MM.1S (cell line): ENCODE results near the gene KBTBD6.

Experiments used
- DNase-seq: peaks from one replicate; pipeline ENCODE4 v3.0.0-alpha.2; 2015
- H2AFZ ChIP-seq: fragments of 300-600 bp; sonication (generic); 2 replicates; pipeline ENCODE4 v1.6.0; 2016; ENCODE audit warnings: antibody characterized with exemption, low read length
- H3F3A ChIP-seq: fragments of 300-600 bp; sonication (generic); 2 replicates; pipeline ENCODE4 v1.6.1; 2016; ENCODE audit warnings: mild to moderate bottlenecking, antibody characterized with exemption, low read length, moderate library complexity, mixed read lengths; ENCODE audit not compliant: insufficient read depth
- H3K27ac ChIP-seq: fragments of 300-600 bp; sonication (generic); 2 replicates; pipeline ENCODE4 v1.5.1; 2016; ENCODE audit warnings: mild to moderate bottlenecking, low read length
- H3K27me3 ChIP-seq: fragments of 300-600 bp; sonication (generic); replicated peaks from 2 replicates; pipeline ENCODE4 v1.6.0; 2016; ENCODE audit warnings: low read length; ENCODE audit not compliant: insufficient read depth
- H3K36me3 ChIP-seq: fragments of 300-600 bp; sonication (generic); replicated peaks from 2 replicates; pipeline ENCODE4 v1.6.1; 2016; ENCODE audit warnings: mild to moderate bottlenecking, low read length, mixed read lengths; ENCODE audit not compliant: insufficient read depth
- H3K4me1 ChIP-seq: fragments of 300-600 bp; sonication (generic); 2 replicates; pipeline ENCODE4 v1.6.1; 2016; ENCODE audit warnings: low read length, mixed read lengths
- H3K4me2 ChIP-seq: fragments of 300-600 bp; sonication (generic); 2 replicates; pipeline ENCODE4 v1.6.0; 2016; ENCODE audit warnings: low read depth, low read length
- H3K4me3 ChIP-seq: fragments of 300-600 bp; sonication (generic); 2 replicates; pipeline ENCODE4 v1.5.1; 2016; ENCODE audit warnings: low read length, mixed read lengths
- H3K79me2 ChIP-seq: fragments of 300-600 bp; sonication (generic); 2 replicates; pipeline ENCODE4 v1.6.1; 2016; ENCODE audit warnings: mixed run types, low read length, mixed read lengths
- H3K9ac ChIP-seq: fragments of 300-600 bp; sonication (generic); 2 replicates; pipeline ENCODE4 v1.6.1; 2016; ENCODE audit warnings: low read length, mixed read lengths
- H3K9me2 ChIP-seq: fragments of 300-600 bp; sonication (generic); replicated peaks from 2 replicates; pipeline ENCODE4 v1.6.1; 2016; ENCODE audit warnings: mild to moderate bottlenecking, low read length, mixed read lengths; ENCODE audit not compliant: insufficient read depth
- H3K9me3 ChIP-seq: fragments of 300-600 bp; sonication (generic); replicated peaks from 2 replicates; pipeline ENCODE4 v1.6.1; 2016; ENCODE audit warnings: mild to moderate bottlenecking, low read length, mixed read lengths; ENCODE audit not compliant: insufficient read depth
- H4K20me1 ChIP-seq: fragments of 300-600 bp; sonication (generic); 2 replicates; pipeline ENCODE4 v1.6.1; 2016; ENCODE audit warnings: mild to moderate bottlenecking, low read length, moderate library complexity, mixed read lengths; ENCODE audit not compliant: insufficient read depth
- EZH2 ChIP-seq: fragments of 300-600 bp; sonication (generic); optimal IDR thresholded peaks from 2 replicates; pipeline ENCODE3; 2017; ENCODE audit warnings: low read depth, mild to moderate bottlenecking, antibody characterized with exemption, low read length, mixed read lengths
- EZH2phosphoT487 ChIP-seq: fragments of 300-600 bp; sonication (generic); IDR thresholded peaks from 2 replicates; pipeline ENCODE4 v1.6.1; 2018; ENCODE audit warnings: antibody characterized with exemption, low read length
- TF ChIP-seq, protein P1 (sequence below): fragments of 300-600 bp; sonication (generic); IDR thresholded peaks from 2 replicates; pipeline ENCODE4 v1.5.1; 2016; ENCODE audit warnings: antibody characterized with exemption, low read length, mixed read lengths

KBTBD6 gene, protein sequence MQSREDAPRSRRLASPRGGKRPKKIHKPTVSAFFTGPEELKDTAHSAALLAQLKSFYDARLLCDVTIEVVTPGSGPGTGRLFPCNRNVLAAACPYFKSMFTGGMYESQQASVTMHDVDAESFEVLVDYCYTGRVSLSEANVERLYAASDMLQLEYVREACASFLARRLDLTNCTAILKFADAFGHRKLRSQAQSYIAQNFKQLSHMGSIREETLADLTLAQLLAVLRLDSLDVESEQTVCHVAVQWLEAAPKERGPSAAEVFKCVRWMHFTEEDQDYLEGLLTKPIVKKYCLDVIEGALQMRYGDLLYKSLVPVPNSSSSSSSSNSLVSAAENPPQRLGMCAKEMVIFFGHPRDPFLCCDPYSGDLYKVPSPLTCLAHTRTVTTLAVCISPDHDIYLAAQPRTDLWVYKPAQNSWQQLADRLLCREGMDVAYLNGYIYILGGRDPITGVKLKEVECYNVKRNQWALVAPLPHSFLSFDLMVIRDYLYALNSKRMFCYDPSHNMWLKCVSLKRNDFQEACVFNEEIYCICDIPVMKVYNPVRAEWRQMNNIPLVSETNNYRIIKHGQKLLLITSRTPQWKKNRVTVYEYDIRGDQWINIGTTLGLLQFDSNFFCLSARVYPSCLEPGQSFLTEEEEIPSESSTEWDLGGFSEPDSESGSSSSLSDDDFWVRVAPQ

DNA sequence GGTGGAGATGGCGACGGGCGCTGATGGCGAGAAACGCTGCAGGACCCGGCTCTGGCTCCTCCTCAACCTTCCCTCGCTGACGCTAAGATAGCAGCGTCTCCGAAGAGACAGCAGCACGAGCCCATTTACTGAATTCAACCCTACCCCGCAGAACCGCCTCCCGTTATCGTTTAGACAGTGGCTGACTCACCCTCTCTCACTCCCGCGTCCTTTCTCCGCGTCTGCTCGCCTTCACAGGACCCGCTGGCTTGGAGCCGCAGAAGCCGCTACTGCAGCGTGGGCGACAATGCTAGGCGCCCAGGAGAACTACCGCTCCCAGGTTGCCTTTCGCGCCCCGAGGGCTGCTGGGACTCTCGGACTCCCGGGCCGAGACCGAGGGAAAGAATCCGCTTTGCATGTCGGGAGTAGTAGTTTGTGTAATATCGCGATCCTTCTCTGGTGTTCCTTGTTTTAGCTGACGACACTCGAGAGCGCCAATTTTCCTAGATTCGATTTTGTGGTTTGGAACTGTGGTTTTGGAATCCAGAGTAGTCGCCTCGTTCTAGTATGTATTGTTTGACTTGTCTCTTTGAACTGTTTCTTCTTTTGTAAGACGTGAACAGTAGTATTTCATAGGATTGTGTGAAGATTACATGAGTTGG, at the start of gene KBTBD6:
TSS of gene KBTBD6 (minus strand) at position 291 of the 641 bp plus-strand sequence. CDS start 291 bp downstream, outside the sequence.
- no peaks in the 10 kb centered on the region for H3K9me2 ChIP-seq
- H3K9ac ChIP-seq, result peak within 1 kb of the TSS; percentile 62; the same call in 1 of the 2 replicates
- H3K9me3 ChIP-seq, result no peaks in the 10 kb centered on the region
- H3K79me2 ChIP-seq, result no peaks in the 10 kb centered on the region
- peak within 1 kb of the TSS; percentile 78 for H3K4me3 ChIP-seq
- TF ChIP-seq EZH2phosphoT487 (no peak), EZH2 (no peak)
- TF ChIP-seq, protein P1, sequence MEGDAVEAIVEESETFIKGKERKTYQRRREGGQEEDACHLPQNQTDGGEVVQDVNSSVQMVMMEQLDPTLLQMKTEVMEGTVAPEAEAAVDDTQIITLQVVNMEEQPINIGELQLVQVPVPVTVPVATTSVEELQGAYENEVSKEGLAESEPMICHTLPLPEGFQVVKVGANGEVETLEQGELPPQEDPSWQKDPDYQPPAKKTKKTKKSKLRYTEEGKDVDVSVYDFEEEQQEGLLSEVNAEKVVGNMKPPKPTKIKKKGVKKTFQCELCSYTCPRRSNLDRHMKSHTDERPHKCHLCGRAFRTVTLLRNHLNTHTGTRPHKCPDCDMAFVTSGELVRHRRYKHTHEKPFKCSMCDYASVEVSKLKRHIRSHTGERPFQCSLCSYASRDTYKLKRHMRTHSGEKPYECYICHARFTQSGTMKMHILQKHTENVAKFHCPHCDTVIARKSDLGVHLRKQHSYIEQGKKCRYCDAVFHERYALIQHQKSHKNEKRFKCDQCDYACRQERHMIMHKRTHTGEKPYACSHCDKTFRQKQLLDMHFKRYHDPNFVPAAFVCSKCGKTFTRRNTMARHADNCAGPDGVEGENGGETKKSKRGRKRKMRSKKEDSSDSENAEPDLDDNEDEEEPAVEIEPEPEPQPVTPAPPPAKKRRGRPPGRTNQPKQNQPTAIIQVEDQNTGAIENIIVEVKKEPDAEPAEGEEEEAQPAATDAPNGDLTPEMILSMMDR, result no peak
- peak; percentile 90 for DNase-seq
- no peaks in the 10 kb centered on the region for H4K20me1 ChIP-seq
- no peaks in the 10 kb centered on the region for H3K4me1 ChIP-seq
- H3K36me3 ChIP-seq, result no peaks in the 10 kb centered on the region
- H3K27me3 ChIP-seq, result no peaks in the 10 kb centered on the region
- H3K27ac ChIP-seq, result no peak within 1 kb of the TSS
- H3K4me2 ChIP-seq, result peak within 1 kb of the TSS; percentile 47
- H2AFZ ChIP-seq, result peak within 1 kb of the TSS; percentile 86
- no peaks in the 10 kb centered on the region for H3F3A ChIP-seq

DNA sequence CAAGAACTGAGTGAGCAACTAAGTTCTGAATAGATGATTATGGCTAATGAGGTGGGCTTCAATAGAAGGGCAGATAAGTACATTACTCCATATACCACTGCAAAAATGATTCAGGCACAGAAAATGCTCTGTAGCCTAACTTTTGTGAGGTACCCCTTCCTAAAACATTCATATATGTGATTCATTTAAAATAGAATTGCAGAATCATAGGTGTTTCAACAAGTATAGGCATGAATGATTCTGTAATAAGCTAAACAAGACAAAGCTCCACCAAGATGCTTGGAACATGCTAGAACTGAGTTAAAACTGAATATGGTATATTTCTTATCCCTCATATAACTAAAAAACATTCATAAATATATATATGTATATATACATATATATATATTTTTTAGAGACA, 49.6 kb upstream of the KBTBD6 start:
- Histone ChIP-seq H3K27ac (no peak overlapping the region), H3K4me3 (no peak overlapping the region), H3K27me3 (no peaks in the 10 kb centered on the region), H3K4me2 (no peak overlapping the region), H3K36me3 (no peaks in the 10 kb centered on the region), H3F3A (no peaks in the 10 kb centered on the region), H3K9ac (no peak overlapping the region), H3K79me2 (no peaks in the 10 kb centered on the region), H3K4me1 (no peaks in the 10 kb centered on the region), H4K20me1 (no peaks in the 10 kb centered on the region), H3K9me3 (no peaks in the 10 kb centered on the region), H3K9me2 (no peaks in the 10 kb centered on the region), H2AFZ (no peak overlapping the region)
- no peak for TF ChIP-seq EZH2
- TF ChIP-seq, protein P1, result no peak
- TF ChIP-seq EZH2phosphoT487, result no peak
- DNase-seq, result no peak

DNA sequence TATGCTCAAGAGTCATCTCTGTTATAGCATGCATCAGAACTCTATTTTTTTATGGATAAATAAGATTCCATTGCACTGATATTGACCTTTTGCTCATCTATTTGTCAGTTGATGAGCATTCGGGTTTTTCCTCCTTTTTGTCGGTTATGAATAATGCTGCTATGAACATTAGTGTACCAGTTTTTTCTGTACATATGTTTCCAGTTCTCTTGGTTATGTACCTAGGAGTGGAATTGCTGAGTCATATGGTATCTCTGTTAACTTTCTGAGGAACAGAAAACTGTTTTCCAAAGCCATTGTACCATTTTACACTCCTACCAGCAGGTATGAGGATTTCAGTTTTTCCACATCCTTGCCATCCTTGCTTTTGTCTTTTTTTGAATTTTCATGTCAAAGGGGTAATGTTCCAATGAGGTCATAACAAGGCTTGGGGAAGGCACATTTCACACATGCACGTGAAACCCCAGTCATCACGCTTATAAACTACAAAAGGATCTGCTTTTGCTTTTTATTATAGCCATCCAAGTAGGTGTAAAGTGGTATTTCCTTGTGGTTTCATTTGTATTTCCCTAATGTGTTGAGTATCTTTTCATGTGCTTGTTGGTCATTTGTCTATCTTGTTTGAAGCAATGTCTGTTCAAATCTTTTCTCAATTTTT, 47.1 kb upstream of the KBTBD6 start:
- Histone ChIP-seq H3F3A (no peaks in the 10 kb centered on the region), H3K9me3 (no peaks in the 10 kb centered on the region), H3K9ac (no peak overlapping the region), H3K27me3 (no peaks in the 10 kb centered on the region), H3K79me2 (no peaks in the 10 kb centered on the region), H3K4me2 (no peak overlapping the region), H3K4me1 (no peaks in the 10 kb centered on the region), H3K27ac (no peak overlapping the region), H3K4me3 (no peak overlapping the region), H3K9me2 (no peaks in the 10 kb centered on the region), H2AFZ (no peak overlapping the region), H3K36me3 (no peaks in the 10 kb centered on the region), H4K20me1 (no peaks in the 10 kb centered on the region)
- DNase-seq, result no peak
- no peak for TF ChIP-seq EZH2
